T47D (cell line): ENCODE data around the gene LGI4.

ENCODE experiments used
- DNase-seq, 2 experiments: peaks; one replicate each; pipeline versions ENCODE4 v3.0.0 to v3.0.0-alpha.2; 2011 to 2012; ENCODE audit warnings: low read depth in 1 of 2, low spot score in 1 of 2
- JUND ChIP-seq: IDR thresholded peaks from 2 replicates; pipeline ENCODE4 v1.6.1; 2012; ENCODE audit warnings: low read depth
- in situ Hi-C: cut with HindIII; loops from 2 replicates; pipeline ENCODE4 v1.10.0; 2016; ENCODE audit warnings: low sequenced_read_pairs, low pct_unique_long_range_greater_than_20kb

The LGI4 gene

GRCh38 chr19:35122687-35123551 is 11.9 kb downstream of the LGI4 start:
- in situ Hi-C loops, result no loop called here
- no peak for TF ChIP-seq JUND

GRCh38 chr19:35120898-35121297 is 14.0 kb downstream of the LGI4 start:
- DNase-seq, result no peak
- in situ Hi-C loops, result no loop called here
- TF ChIP-seq JUND, result no peak

More at GRCh38 chr19:35122687-35123551, 11.9 kb downstream of the LGI4 start:
- no peak for DNase-seq

- in situ Hi-C loops, result no loop called here
- TF ChIP-seq JUND, result no peak
- DNase-seq, result no peak
Observed at GRCh38 chr19:35120492-35120891, 14.4 kb downstream of the LGI4 start.

GRCh38 chr19:35119578-35120155 is 15.2 kb downstream of the LGI4 start:
- no peak for TF ChIP-seq JUND
- in situ Hi-C loops, result no loop called here
- no peak for DNase-seq

- no peak for TF ChIP-seq JUND
- DNase-seq, result no peak
- in situ Hi-C loops, result no loop called here
Observed at GRCh38 chr19:35119091-35119490, 15.8 kb downstream of the LGI4 start.

GRCh38 chr19:35118268-35119020 is 16.4 kb downstream of the LGI4 start:
- peak in 1 of 2 experiments; percentile 50 for DNase-seq
- no peak for TF ChIP-seq JUND

GRCh38 chr19:35117799-35118198 is 17.1 kb downstream of the LGI4 start:
- TF ChIP-seq JUND, result no peak
- DNase-seq, result no peak
- in situ Hi-C loops, result no loop called here

More at GRCh38 chr19:35118268-35119020, 16.4 kb downstream of the LGI4 start:
- in situ Hi-C loops, result no loop called here

- TF ChIP-seq JUND, result no peak
- no peak for DNase-seq
- in situ Hi-C loops, result no loop called here
Observed at GRCh38 chr19:35117116-35117515, 17.7 kb downstream of the LGI4 start.

GRCh38 chr19:35116072-35116801 is 18.6 kb downstream of the LGI4 start:
- in situ Hi-C loops, result no loop called here
- peak; percentile 53 to 63 for DNase-seq
- no peak for TF ChIP-seq JUND

GRCh38 chr19:35115177-35115951 is 19.5 kb downstream of the LGI4 start, which contains the start of gene FXYD3:
Gene FXYD3, plus strand, starts transcription at chr19:35115823. Its CDS starts 3,554 bp downstream, at chr19:35119377.
- in situ Hi-C loops, result no loop called here
- TF ChIP-seq JUND, result no peak
- DNase-seq, result no peak

GRCh38 chr19:35114353-35115176 is 20.3 kb downstream of the LGI4 start:
- TF ChIP-seq JUND, result no peak
- peak; percentile 62 to 64 for DNase-seq

More at GRCh38 chr19:35114353-35115176, 20.3 kb downstream of the LGI4 start:
- in situ Hi-C loops, result no loop called here
